HCT116 (cell line): Measurements from ENCODE around the gene ATP6V0A1. TPM values are rescaled to one million over a fixed set of nuclear protein-coding genes. Genes with fewer than 3 reads are reported as not detected.

ENCODE experiments used
- ATAC-seq: fragments of 200-7000 bp; cut with Tn5 transposase; 2 replicates; pipeline ENCODE4 v1.9.1; 2020; ENCODE audit warnings: mild to moderate bottlenecking, moderate library complexity
- BruUV-seq: library from RNA; stranded (reverse); fragments of 400-500 nt; replicated peaks from 2 replicates; lab custom pipeline; 2021; lab: Mats Ljungman, UMichigan
- CTCF ChIA-PET: fragments of 300-600 bp; sonication (Branson Sonifier 250); formaldehyde crosslinking; loops from one replicate; lab custom pipeline; 2021; ENCODE audit warnings: antibody characterized with exemption; lab: Charles Lee
- POLR2A ChIA-PET: fragments of 300-600, 350-600 bp; sonication (Branson Sonifier 250); formaldehyde crosslinking; loops from one replicate; lab custom pipeline; 2021; ENCODE audit warnings: antibody characterized with exemption; lab: Charles Lee
- RAD21 ChIA-PET, 2 experiments: fragments of 300-600 bp; sonication (Branson Sonifier 250); formaldehyde crosslinking; loops; one replicate each; lab custom pipeline; 2023; ENCODE audit warnings: low total read pairs in 2 of 2; ENCODE audit not compliant: uncharacterized antibody in 2 of 2, unreplicated experiment in 2 of 2, low non-redundant PET in 1 of 2; lab: Charles Lee
- DNase-seq: peaks from one replicate; pipeline ENCODE4 v3.0.0-alpha.2; 2010; ENCODE audit warnings: low read depth, low spot score
- H2AFZ ChIP-seq: fragments of 200-600 bp; shearing (Covaris generic), sonication (generic); 2 replicates; pipeline ENCODE4 v1.6.1; 2017; ENCODE audit warnings: low read depth, mixed run types, mixed read lengths, antibody characterized with exemption, low read length; ENCODE audit not compliant: poor library complexity, severe bottlenecking
- H3K27ac ChIP-seq: 2 replicates; pipeline ENCODE4 v1.5.1; 2012; ENCODE audit warnings: low read depth, low read length
- H3K27me3 ChIP-seq: fragments of 200-600 bp; sonication (generic); 2 replicates; pipeline ENCODE4 v1.6.1; 2016; ENCODE audit warnings: mixed run types, low read length, mixed read lengths; ENCODE audit not compliant: insufficient read depth
- H3K36me3 ChIP-seq, 2 experiments: fragments of 200-500 bp in 1 of 2; fragments of 200-600 bp in 1 of 2; sonication (Bioruptor generic) in 1 of 2; sonication (generic) in 1 of 2; 2 replicates each; pipeline versions ENCODE4 v1.5.1 to v1.6.1; 2014 to 2016; ENCODE audit warnings: low read length in 2 of 2, inconsistent platforms in 1 of 2, mixed read lengths in 1 of 2, mixed run types in 1 of 2; ENCODE audit not compliant: insufficient read depth in 2 of 2, control insufficient read depth in 1 of 2
- H3K4me1 ChIP-seq, 2 experiments: fragments of 200-600 bp in 1 of 2; sonication (generic) in 1 of 2; 2 replicates each; pipeline versions ENCODE4 v1.5.1 to v1.6.1; 2012 to 2017; ENCODE audit warnings: low read length in 2 of 2, inconsistent platforms in 1 of 2, mild to moderate bottlenecking in 1 of 2, mixed read lengths in 1 of 2, mixed run types in 1 of 2, moderate library complexity in 1 of 2; ENCODE audit not compliant: insufficient read depth in 2 of 2, control insufficient read depth in 1 of 2
- H3K4me2 ChIP-seq: fragments of 200-600 bp; sonication (generic); 2 replicates; pipeline ENCODE4 v1.6.1; 2017; ENCODE audit warnings: mixed run types, low read length, mixed read lengths
- H3K4me3 ChIP-seq, 2 experiments: fragments of 200-600 bp in 1 of 2; sonication (generic) in 1 of 2; replicated peaks in 1 of 2; 2 replicates each; pipeline ENCODE4 v1.5.1; 2011 to 2016; ENCODE audit warnings: low read length in 2 of 2, control low read depth in 1 of 2, low read depth in 1 of 2, mild to moderate bottlenecking in 1 of 2, mixed read lengths in 1 of 2, mixed run types in 1 of 2
- H3K79me2 ChIP-seq: fragments of 200-600 bp; sonication (generic); 2 replicates; pipeline ENCODE4 v1.6.1; 2017; ENCODE audit warnings: mild to moderate bottlenecking, mixed run types, low read length, moderate library complexity, mixed read lengths; ENCODE audit not compliant: insufficient read depth
- H3K9ac ChIP-seq: fragments of 200-600 bp; sonication (generic); 2 replicates; pipeline ENCODE4 v1.6.1; 2016; ENCODE audit warnings: low read length, mixed read lengths
- H3K9me2 ChIP-seq: fragments of 200-600 bp; sonication (generic), shearing (Covaris generic); 2 replicates; pipeline ENCODE4 v1.6.1; 2017; ENCODE audit warnings: mixed run types, mild to moderate bottlenecking, moderate library complexity; ENCODE audit not compliant: insufficient read depth
- H3K9me3 ChIP-seq, 2 experiments: fragments of 200-500 bp in 1 of 2; fragments of 200-600 bp in 1 of 2; sonication (Bioruptor generic) in 1 of 2; sonication (generic) in 1 of 2; 2 replicates each; pipeline ENCODE4 v1.6.1; 2014 to 2017; ENCODE audit warnings: low read length in 2 of 2, mixed read lengths in 2 of 2, inconsistent platforms in 1 of 2, low read depth in 1 of 2, mild to moderate bottlenecking in 1 of 2, mixed run types in 1 of 2, moderate library complexity in 1 of 2; ENCODE audit not compliant: control insufficient read depth in 1 of 2, insufficient read depth in 1 of 2
- H4K20me1 ChIP-seq: fragments of 200-600 bp; sonication (generic), shearing (Covaris generic); 2 replicates; pipeline ENCODE4 v1.6.1; 2017; ENCODE audit warnings: mixed run types, mild to moderate bottlenecking, moderate library complexity; ENCODE audit not compliant: insufficient read depth
- CBX3 ChIP-seq: IDR thresholded peaks from 2 replicates; pipeline ENCODE4 v1.6.1; 2012; ENCODE audit warnings: low read depth
- CEBPB ChIP-seq: IDR thresholded peaks from 2 replicates; pipeline ENCODE4 v1.6.1; 2012; ENCODE audit warnings: low read depth
- ELF1 ChIP-seq: IDR thresholded peaks from 2 replicates; pipeline ENCODE4 v1.6.1; 2012; ENCODE audit warnings: low read depth, borderline replicate concordance
- EZH2 ChIP-seq: fragments of 200-600 bp; sonication (generic); IDR thresholded peaks from 2 replicates; pipeline ENCODE4 v1.6.1; 2017; ENCODE audit warnings: antibody characterized with exemption, mixed run types
- POLR2A ChIP-seq: IDR thresholded peaks from 2 replicates; pipeline ENCODE4 v1.7.0; 2011; ENCODE audit warnings: borderline replicate concordance; ENCODE audit not compliant: insufficient read depth, insufficient read length; ENCODE audit errors: extremely low read depth
- RAD21 ChIP-seq: IDR thresholded peaks from 2 replicates; pipeline ENCODE4 v1.6.1; 2012; ENCODE audit warnings: low read depth, mild to moderate bottlenecking
- SRF ChIP-seq: IDR thresholded peaks from 2 replicates; pipeline ENCODE4 v1.6.1; 2012; ENCODE audit warnings: low read depth
- TCF7L2 ChIP-seq: IDR thresholded peaks from 2 replicates; pipeline ENCODE4 v1.7.0; 2011; ENCODE audit warnings: borderline replicate concordance, inconsistent platforms; ENCODE audit not compliant: insufficient read depth, insufficient read length; ENCODE audit errors: extremely low read depth
- ZFX ChIP-seq: fragments of 450-650 bp; IDR thresholded peaks from 2 replicates; pipeline ENCODE4 v1.6.1; 2017
- intact Hi-C: fragments of 100-400 bp; cut with micrococcal nuclease; formaldehyde crosslinking; loops from 2 replicates; pipeline ENCODE4 v1.10.0; 2022
- total RNA-seq: library from RNA; stranded (reverse); gene quantifications from one replicate; pipeline ENCODE4 v1.2.1, GENCODE V29; 2021; ENCODE audit not compliant: unreplicated experiment
- TF ChIP-seq, protein P1 (sequence below): IDR thresholded peaks from 2 replicates; pipeline ENCODE4 v1.6.1; 2012
- TF ChIP-seq, protein P2 (sequence below): IDR thresholded peaks from 2 replicates; pipeline ENCODE4 v1.6.1; 2012; ENCODE audit warnings: low read depth
- TF ChIP-seq, protein P3 (sequence below): IDR thresholded peaks from 2 replicates; pipeline ENCODE4 v1.6.1; 2012

The ATP6V0A1 gene
- total RNA-seq, 1 experiment from 2014 or later, result 65.2 TPM

DNA sequence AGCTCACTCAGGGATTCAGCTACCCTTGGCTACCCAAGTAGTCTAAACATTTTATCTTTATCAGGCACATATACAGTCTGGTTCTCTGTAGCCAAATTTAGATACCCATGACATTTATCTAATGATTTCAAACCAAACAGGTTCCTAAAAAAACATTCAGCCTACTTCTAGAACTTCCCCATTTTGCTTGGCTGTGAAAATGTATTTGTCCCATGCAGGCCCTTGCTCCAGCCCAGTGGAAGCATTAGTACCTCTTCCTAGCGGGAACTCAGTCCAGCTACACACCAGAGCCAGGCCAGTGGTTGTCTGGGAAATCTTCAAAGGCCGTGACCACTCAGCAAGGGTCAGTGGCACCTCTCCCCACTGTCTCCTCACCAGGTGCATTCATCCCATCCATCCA, 51.2 kb downstream of the ATP6V0A1 start:
- H3K36me3 ChIP-seq, result peaks cover 9 to 20% of the 10 kb centered on the region in 2 experiments; a peak in 3 of 4 replicates
- ATAC-seq, result no peak
- CTCF ChIA-PET, result no interaction called here

More for the DNA sequence above, 51.2 kb downstream of the ATP6V0A1 start:
- Histone ChIP-seq H3K4me2 (no peak overlapping the region), H3K9ac (no peak overlapping the region), H3K9me2 (no peaks in the 10 kb centered on the region), H4K20me1 (no peaks in the 10 kb centered on the region), H3K27me3 (no peaks in the 10 kb centered on the region), H3K4me1 (peaks cover 0 to 6% of the 10 kb centered on the region in 2 experiments; a peak in 1 of 4 replicates), H2AFZ (no peak overlapping the region), H3K9me3 (no peaks in the 10 kb centered on the region), H3K27ac (no peak overlapping the region), H3K79me2 (no peaks in the 10 kb centered on the region), H3K4me3 (no peak overlapping the region)
- TF ChIP-seq POLR2A (no peak), EZH2 (no peak), CBX3 (no peak), ELF1 (no peak), ZFX (no peak), CEBPB (no peak), SRF (no peak), TCF7L2 (no peak), RAD21 (no peak)
- TF ChIP-seq, protein P1, sequence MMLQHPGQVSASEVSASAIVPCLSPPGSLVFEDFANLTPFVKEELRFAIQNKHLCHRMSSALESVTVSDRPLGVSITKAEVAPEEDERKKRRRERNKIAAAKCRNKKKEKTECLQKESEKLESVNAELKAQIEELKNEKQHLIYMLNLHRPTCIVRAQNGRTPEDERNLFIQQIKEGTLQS, result no peak
- TF ChIP-seq, protein P2, sequence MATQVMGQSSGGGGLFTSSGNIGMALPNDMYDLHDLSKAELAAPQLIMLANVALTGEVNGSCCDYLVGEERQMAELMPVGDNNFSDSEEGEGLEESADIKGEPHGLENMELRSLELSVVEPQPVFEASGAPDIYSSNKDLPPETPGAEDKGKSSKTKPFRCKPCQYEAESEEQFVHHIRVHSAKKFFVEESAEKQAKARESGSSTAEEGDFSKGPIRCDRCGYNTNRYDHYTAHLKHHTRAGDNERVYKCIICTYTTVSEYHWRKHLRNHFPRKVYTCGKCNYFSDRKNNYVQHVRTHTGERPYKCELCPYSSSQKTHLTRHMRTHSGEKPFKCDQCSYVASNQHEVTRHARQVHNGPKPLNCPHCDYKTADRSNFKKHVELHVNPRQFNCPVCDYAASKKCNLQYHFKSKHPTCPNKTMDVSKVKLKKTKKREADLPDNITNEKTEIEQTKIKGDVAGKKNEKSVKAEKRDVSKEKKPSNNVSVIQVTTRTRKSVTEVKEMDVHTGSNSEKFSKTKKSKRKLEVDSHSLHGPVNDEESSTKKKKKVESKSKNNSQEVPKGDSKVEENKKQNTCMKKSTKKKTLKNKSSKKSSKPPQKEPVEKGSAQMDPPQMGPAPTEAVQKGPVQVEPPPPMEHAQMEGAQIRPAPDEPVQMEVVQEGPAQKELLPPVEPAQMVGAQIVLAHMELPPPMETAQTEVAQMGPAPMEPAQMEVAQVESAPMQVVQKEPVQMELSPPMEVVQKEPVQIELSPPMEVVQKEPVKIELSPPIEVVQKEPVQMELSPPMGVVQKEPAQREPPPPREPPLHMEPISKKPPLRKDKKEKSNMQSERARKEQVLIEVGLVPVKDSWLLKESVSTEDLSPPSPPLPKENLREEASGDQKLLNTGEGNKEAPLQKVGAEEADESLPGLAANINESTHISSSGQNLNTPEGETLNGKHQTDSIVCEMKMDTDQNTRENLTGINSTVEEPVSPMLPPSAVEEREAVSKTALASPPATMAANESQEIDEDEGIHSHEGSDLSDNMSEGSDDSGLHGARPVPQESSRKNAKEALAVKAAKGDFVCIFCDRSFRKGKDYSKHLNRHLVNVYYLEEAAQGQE, result no peak
- TF ChIP-seq, protein P3, sequence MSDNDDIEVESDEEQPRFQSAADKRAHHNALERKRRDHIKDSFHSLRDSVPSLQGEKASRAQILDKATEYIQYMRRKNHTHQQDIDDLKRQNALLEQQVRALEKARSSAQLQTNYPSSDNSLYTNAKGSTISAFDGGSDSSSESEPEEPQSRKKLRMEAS, result no peak
- ChIA-PET POLR2A (no interaction called here), RAD21 (no interaction called here)
- no peak for DNase-seq
- BruUV-seq, result no TSS peak
- intact Hi-C loops, result no loop called here
